GM12891 (cell line): Measurements from ENCODE around the gene GPX4.

Experiments
- POLR2A ChIP-seq: IDR thresholded peaks from 2 replicates; pipeline ENCODE4 v1.6.1; 2011; ENCODE audit warnings: low read depth, low read length, control low read depth
- POLR2AphosphoS5 ChIP-seq: IDR thresholded peaks from 2 replicates; pipeline ENCODE4 v1.6.1; 2011; ENCODE audit warnings: low read depth, low read length, control low read depth
- POU2F2 ChIP-seq: IDR thresholded peaks from 2 replicates; pipeline ENCODE4 v1.6.1; 2011; ENCODE audit warnings: low read depth, mild to moderate bottlenecking, control low read depth, low read length, moderate library complexity
- TAF1 ChIP-seq: IDR thresholded peaks from 2 replicates; pipeline ENCODE4 v1.6.1; 2011; ENCODE audit warnings: low read depth, low read length, control low read depth

DNA sequence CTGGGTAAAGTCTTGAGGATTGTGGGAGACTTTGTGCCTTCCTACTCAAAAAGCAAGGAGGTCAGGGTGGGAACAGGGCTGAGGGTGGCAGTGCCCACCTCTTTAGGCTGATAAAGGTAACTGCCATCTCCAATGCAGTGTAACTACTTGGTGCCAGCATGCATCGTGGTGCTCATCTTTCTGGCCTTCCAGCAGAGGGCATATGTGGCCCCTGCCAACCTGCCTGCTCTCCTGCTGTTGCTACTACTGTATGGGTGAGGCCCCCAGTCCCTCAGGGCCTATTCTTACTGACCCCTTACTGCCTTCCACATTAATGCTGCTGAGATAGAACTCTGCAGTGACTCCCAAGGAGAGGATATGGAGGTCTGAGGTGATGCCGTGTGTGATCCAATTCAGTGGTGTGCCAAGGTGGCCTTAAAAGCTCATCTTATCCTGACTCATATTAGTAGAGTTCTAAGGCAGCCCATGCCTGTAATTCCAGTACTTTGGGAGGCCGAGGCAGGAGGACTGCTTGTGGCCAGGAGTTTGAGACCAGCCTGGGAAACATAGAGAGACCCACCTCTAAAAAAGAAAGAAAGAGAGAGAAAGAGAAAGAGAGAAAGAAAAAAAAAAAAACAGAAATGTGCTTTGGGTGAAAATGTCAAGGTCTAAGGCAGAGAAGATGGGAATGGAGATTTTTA is 46.5 kb upstream of the GPX4 start:
- TF ChIP-seq POLR2AphosphoS5 (no peak), POLR2A (no peak), TAF1 (no peak), POU2F2 (no peak)
